H1 (cell line): ENCODE measurements around the gene FKRP. TPM values are rescaled to one million over a fixed set of nuclear protein-coding genes. Genes with fewer than 3 reads are reported as not detected.

Source experiments
- CTCF ChIA-PET: fragments of 300-600 bp; sonication (Branson Sonifier 250); formaldehyde crosslinking; loops from one replicate; lab custom pipeline; 2021; ENCODE audit not compliant: partially characterized antibody; lab: Charles Lee
- POLR2A ChIA-PET: fragments of 300-600 bp; sonication (Branson Sonifier 250); formaldehyde crosslinking; loops from one replicate; lab custom pipeline; 2021; ENCODE audit warnings: inconsistent platforms; ENCODE audit not compliant: partially characterized antibody; lab: Charles Lee
- DNase-seq, 2 experiments: peaks; one replicate each; pipeline versions ENCODE4 v3.0.0 to v3.0.0-alpha.2; 2010 to 2022; ENCODE audit warnings: low spot score in 2 of 2, low read depth in 1 of 2, mixed read lengths in 1 of 2
- FAIRE-seq: peaks from 2 replicates; lab custom pipeline; 2011; peaks lifted over from hg19 to GRCh38; lab: Jason Lieb, UNC
- H2AFZ ChIP-seq: 2 replicates; pipeline ENCODE4 v1.8.1; 2012; ENCODE audit warnings: low read length, inconsistent platforms
- H2AK5ac ChIP-seq: 2 replicates; pipeline ENCODE4 v1.6.1; 2013; ENCODE audit warnings: low read depth, low read length
- H2BK120ac ChIP-seq: replicated peaks from 2 replicates; pipeline ENCODE3; 2013; ENCODE audit warnings: low read depth, low read length, inconsistent platforms
- H2BK12ac ChIP-seq: 2 replicates; pipeline ENCODE4 v1.6.1; 2013; ENCODE audit warnings: low read depth, low read length
- H2BK15ac ChIP-seq: 2 replicates; pipeline ENCODE4 v1.6.1; 2013; ENCODE audit warnings: low read length
- H2BK20ac ChIP-seq: 2 replicates; pipeline ENCODE4 v1.6.1; 2013; ENCODE audit warnings: low read length
- H2BK5ac ChIP-seq: 2 replicates; pipeline ENCODE4 v1.6.1; 2013; ENCODE audit warnings: low read depth, low read length
- H3K14ac ChIP-seq: 2 replicates; pipeline ENCODE4 v1.6.1; 2013; ENCODE audit warnings: inconsistent platforms; ENCODE audit not compliant: insufficient read length
- H3K18ac ChIP-seq: 2 replicates; pipeline ENCODE4 v1.6.1; 2013; ENCODE audit warnings: low read length; ENCODE audit errors: extremely low read depth
- H3K23ac ChIP-seq: 2 replicates; pipeline ENCODE4 v1.6.1; 2013; ENCODE audit warnings: inconsistent platforms; ENCODE audit not compliant: insufficient read length
- H3K23me2 ChIP-seq: 2 replicates; pipeline ENCODE4 v1.6.1; 2013; ENCODE audit warnings: low read depth, low read length
- H3K27ac ChIP-seq: 2 replicates; pipeline ENCODE4 v1.6.1; 2011; ENCODE audit warnings: low read depth, low read length, inconsistent platforms
- H3K27me3 ChIP-seq, 4 experiments: replicated peaks in 1 of 4; 1 replicate in 1 of 4; 2 replicates in 3 of 4; pipeline versions ENCODE4 v1.6.1 to v1.8.1; 2011 to 2013; ENCODE audit warnings: low read length in 3 of 4, mild to moderate bottlenecking in 3 of 4, inconsistent platforms in 2 of 4, mixed read lengths in 2 of 4, moderate library complexity in 1 of 4; ENCODE audit not compliant: control insufficient read depth in 3 of 4, insufficient read depth in 3 of 4; ENCODE audit errors: extremely low read depth in 1 of 4
- H3K36me3 ChIP-seq, 4 experiments: 2 replicates each; pipeline versions ENCODE4 v1.6.1 to v1.8.1; 2011 to 2013; ENCODE audit warnings: mild to moderate bottlenecking in 4 of 4, low read length in 3 of 4, moderate library complexity in 2 of 4, control low read depth in 1 of 4, inconsistent platforms in 1 of 4; ENCODE audit not compliant: insufficient read depth in 4 of 4, control insufficient read depth in 2 of 4
- H3K4ac ChIP-seq: replicated peaks from 2 replicates; pipeline ENCODE3; 2013; ENCODE audit warnings: low read length, low read depth, mixed read lengths, inconsistent platforms; ENCODE audit not compliant: insufficient read length
- H3K4me1 ChIP-seq, 4 experiments: replicated peaks in 1 of 4; 1 replicate in 1 of 4; 2 replicates in 3 of 4; pipeline versions ENCODE4 v1.6.1 to v1.8.1; 2011 to 2013; ENCODE audit warnings: low read length in 3 of 4, inconsistent platforms in 2 of 4, mixed read lengths in 1 of 4; ENCODE audit not compliant: insufficient read depth in 4 of 4, control insufficient read depth in 3 of 4
- H3K4me2 ChIP-seq, 2 experiments: 2 replicates each; pipeline versions ENCODE4 v1.6.1 to v1.8.1; 2011 to 2013; ENCODE audit warnings: low read depth in 2 of 2, low read length in 2 of 2, control low read depth in 1 of 2, inconsistent platforms in 1 of 2, mild to moderate bottlenecking in 1 of 2; ENCODE audit not compliant: insufficient read depth in 1 of 2
- H3K4me3 ChIP-seq, 4 experiments: fragments of 200-600, 300-600 bp in 1 of 4; sonication (generic), shearing (Covaris generic), sonication (Bioruptor Twin) in 1 of 4; 2 replicates each; pipeline versions ENCODE4 v1.5.1 to v1.8.1; 2011 to 2016; ENCODE audit warnings: low read length in 4 of 4, low read depth in 3 of 4, control low read depth in 2 of 4, inconsistent platforms in 2 of 4, mild to moderate bottlenecking in 2 of 4, mixed read lengths in 1 of 4, moderate library complexity in 1 of 4; ENCODE audit not compliant: insufficient read depth in 2 of 4; ENCODE audit errors: extremely low read depth in 1 of 4
- H3K56ac ChIP-seq: replicated peaks from 2 replicates; pipeline ENCODE3; 2013; ENCODE audit warnings: low read depth, mild to moderate bottlenecking, mixed read lengths, low read length, inconsistent platforms; ENCODE audit not compliant: insufficient read length
- H3K79me1 ChIP-seq: 2 replicates; pipeline ENCODE4 v1.6.1; 2013; ENCODE audit warnings: low read depth, low read length, control low read depth
- H3K79me2 ChIP-seq, 2 experiments: 2 replicates each; pipeline versions ENCODE4 v1.6.1 to v1.8.1; 2012 to 2013; ENCODE audit warnings: low read length in 2 of 2, mild to moderate bottlenecking in 2 of 2, inconsistent platforms in 1 of 2; ENCODE audit not compliant: insufficient read depth in 2 of 2, control insufficient read depth in 1 of 2
- H3K9ac ChIP-seq, 4 experiments: replicated peaks in 1 of 4; 1 replicate in 1 of 4; 2 replicates in 3 of 4; pipeline versions ENCODE4 v1.6.1 to v1.8.1; 2011 to 2013; ENCODE audit warnings: low read depth in 3 of 4, low read length in 3 of 4, control low read depth in 2 of 4, mild to moderate bottlenecking in 2 of 4, moderate library complexity in 2 of 4, inconsistent platforms in 1 of 4; ENCODE audit errors: extremely low read depth in 1 of 4
- H3K9me3 ChIP-seq, 2 experiments: 2 replicates each; pipeline versions ENCODE4 v1.6.1 to v1.8.1; 2012 to 2013; ENCODE audit warnings: mild to moderate bottlenecking in 2 of 2, moderate library complexity in 2 of 2, control low read depth in 1 of 2, inconsistent platforms in 1 of 2, low read depth in 1 of 2, low read length in 1 of 2, mixed read lengths in 1 of 2; ENCODE audit not compliant: insufficient read depth in 2 of 2
- H4K20me1 ChIP-seq, 2 experiments: replicated peaks in 1 of 2; 2 replicates each; pipeline versions ENCODE3 to v1.8.1; 2011 to 2013; ENCODE audit warnings: inconsistent platforms in 2 of 2, low read length in 2 of 2, mild to moderate bottlenecking in 1 of 2; ENCODE audit not compliant: insufficient read depth in 2 of 2, control insufficient read depth in 1 of 2
- H4K5ac ChIP-seq: 2 replicates; pipeline ENCODE4 v1.6.1; 2013; ENCODE audit warnings: low read length, low read depth, mixed read lengths, inconsistent platforms; ENCODE audit not compliant: insufficient read length
- H4K8ac ChIP-seq: 2 replicates; pipeline ENCODE4 v1.8.0; 2013; ENCODE audit warnings: mild to moderate bottlenecking, moderate library complexity, low read length, inconsistent platforms; ENCODE audit not compliant: insufficient read depth; ENCODE audit errors: extremely low read depth
- H4K91ac ChIP-seq: replicated peaks from 2 replicates; pipeline ENCODE3; 2013; ENCODE audit warnings: low read length, mixed read lengths, inconsistent platforms; ENCODE audit not compliant: insufficient read length
- HDAC2 ChIP-seq, 2 experiments: fragments of 300-600 bp in 1 of 2; sonication (generic) in 1 of 2; IDR thresholded peaks; 2 replicates each; pipeline ENCODE4 v1.6.1; 2011 to 2012; ENCODE audit warnings: low read depth in 2 of 2, low read length in 2 of 2, mild to moderate bottlenecking in 2 of 2, moderate library complexity in 2 of 2, borderline replicate concordance in 1 of 2, inconsistent platforms in 1 of 2
- TEAD4 ChIP-seq: IDR thresholded peaks from 2 replicates; pipeline ENCODE4 v1.6.1; 2012; ENCODE audit warnings: low read depth, low read length, inconsistent platforms, mixed read lengths
- WGBS, 2 experiments: shearing (Covaris generic) in 1 of 2; methylation state at CpG; one replicate each; pipeline versions ENCODE4 v1.1.6 to v1.1.7; 2013 to 2015; ENCODE audit warnings: low lambda C conversion rate in 2 of 2, mixed read lengths in 2 of 2, inconsistent platforms in 1 of 2, low coverage in 1 of 2, missing lambda C conversion rate in 1 of 2; ENCODE audit not compliant: insufficient replicate concordance in 2 of 2, insufficient coverage in 1 of 2, insufficient read length in 1 of 2; ENCODE audit errors: extremely low coverage in 1 of 2, missing lambda C conversion rate in 1 of 2; 5-methylcytosine and 5-hydroxymethylcytosine counted together
- polyA plus RNA-seq, 7 experiments: library from polyadenylated mRNA; depleted of rRNA in 3 of 7; stranded (reverse) in 5 of 7; unstranded in 2 of 7; fragments of >200 nt in 5 of 7; fragments of 200-250 nt in 2 of 7; gene quantifications; 1 replicate in 5 of 7; 2 replicates in 1 of 7; 4 replicates in 1 of 7; pipeline versions ENCODE4 v1.2.1 to v1.2.3, GENCODE V29; 2011 to 2013; ENCODE audit warnings: missing spikeins in 2 of 7, mixed read lengths in 2 of 7
- total RNA-seq: library from RNA; stranded (reverse); fragmentation: NEBNext Ultra II Directional; extraction: Animal tissue kit (Norgen Biotek cat#: 25700); gene quantifications from 2 replicates; pipeline ENCODE4 v1.2.1, GENCODE V29; 2021

The FKRP gene
- total and polyA plus RNA-seq, 2 of the 8 experiments (the other 6 are each of a cell fraction or from before 2014, with no cell fraction given), result 17.1 to 24.4 TPM

GRCh38 chr19:46746281-46747057 is 612 bp downstream of the FKRP start, which contains the start of gene STRN4:
STRN4 (minus strand) TSS chr19:46746450; CDS start chr19:46746430, 20 bp downstream.
- H3K27me3 ChIP-seq, result no peaks in the 10 kb centered on the region
- H3K9me3 ChIP-seq, result no peaks in the 10 kb centered on the region
- peak within 1 kb of the TSS; percentile 83 to 97 (median 88) for H3K9ac ChIP-seq
- H4K5ac ChIP-seq, result peak within 1 kb of the TSS; percentile 80
- peaks cover 35 to 45% of the 10 kb centered on the region in 2 experiments for H3K79me2 ChIP-seq
- CTCF ChIA-PET, result interaction anchor here (2.8 kb wide), 1 partner anchor 8 kb away, joined by 16 read pairs; no protein-coding TSS in a partner anchor
- H3K4me1 ChIP-seq, result peaks cover 0 to 8% (median 2%) of the 10 kb centered on the region in 4 experiments; a peak in 6 of 7 replicates
- H4K91ac ChIP-seq, result peak within 1 kb of the TSS; percentile 87
- peak within 1 kb of the TSS; percentile 81; the same call in 1 of the 2 replicates for H2BK5ac ChIP-seq
- H3K23ac ChIP-seq, result no peak within 1 kb of the TSS
- peak in 1 of 2 experiments; percentile 67 for DNase-seq
- peak within 1 kb of the TSS; percentile 94 to 96 for H3K4me2 ChIP-seq
- POLR2A ChIA-PET, result interaction anchor here (0.6 to 2.1 kb wide), 8 partner anchors 9 to 229 kb away, joined by 3 to 10 read pairs (median 4); no protein-coding TSS in a partner anchor
- H3K14ac ChIP-seq, result no peak within 1 kb of the TSS
- peaks cover 0 to 6% (median 1%) of the 10 kb centered on the region in 4 experiments; a peak in 3 of 8 replicates for H3K36me3 ChIP-seq
- H3K56ac ChIP-seq, result peak within 1 kb of the TSS; percentile 71
- H2AK5ac ChIP-seq, result no peak within 1 kb of the TSS
- peak within 1 kb of the TSS; percentile 98 for H4K8ac ChIP-seq
- peaks cover 20 to 27% of the 10 kb centered on the region in 2 experiments for H4K20me1 ChIP-seq
- H2BK120ac ChIP-seq, result no peak within 1 kb of the TSS
- H2BK20ac ChIP-seq, result no peak within 1 kb of the TSS
- H3K4ac ChIP-seq, result peak within 1 kb of the TSS; percentile 75
- H2BK12ac ChIP-seq, result 0 out of 2 replicates have a peak within 1 kb of the TSS, but pooled peaks have one; percentile 7
- H3K4me3 ChIP-seq, result peak within 1 kb of the TSS; percentile 84 to 97 (median 93)
- peak within 1 kb of the TSS; percentile 83 for H3K18ac ChIP-seq
- H3K27ac ChIP-seq, result peak within 1 kb of the TSS; percentile 85
- no peak for FAIRE-seq
- no peak within 1 kb of the TSS for H2BK15ac ChIP-seq
- H2AFZ ChIP-seq, result no peak within 1 kb of the TSS
- 1% methylated on average over 16 of the region's 74 CpGs; no CpG with 5 or more reads in 1 of the 2 experiments for WGBS, 2 experiments
- peaks cover 11% of the 10 kb centered on the region for H3K23me2 ChIP-seq
- H3K79me1 ChIP-seq, result peaks cover 9% of the 10 kb centered on the region
- TF ChIP-seq TEAD4 (no peak), HDAC2 (IDR thresholded peaks at IDR 0.05; ENCODE audit: borderline replicate concordance in 1 of 2, low read depth in 2 of 2, low read length in 2 of 2) (no peak)
